Mesothelial cell of epicardium (in vitro differentiated cells): ENCODE measurements around the gene TMEM178A. TPM values are rescaled to one million over a fixed set of nuclear protein-coding genes. Genes with fewer than 3 reads are reported as not detected.

Source experiments
- DNase-seq, 2 experiments: peaks; one replicate each; pipeline ENCODE4 v3.0.0; 2021; ENCODE audit warnings: low spot score in 2 of 2; ENCODE audit not compliant: unreplicated experiment in 2 of 2
- H3K27ac Mint-ChIP-seq: 2 replicates; pipeline ENCODE4 v1.8.0; 2021; ENCODE audit warnings: mixed read lengths
- H3K27me3 Mint-ChIP-seq: 2 replicates; pipeline ENCODE4 v1.8.0; 2021; ENCODE audit warnings: low read depth, mixed read lengths
- H3K36me3 Mint-ChIP-seq: 2 replicates; pipeline ENCODE4 v1.8.0; 2021; ENCODE audit warnings: mixed read lengths
- H3K4me1 Mint-ChIP-seq: 2 replicates; pipeline ENCODE4 v1.8.0; 2021; ENCODE audit warnings: mixed read lengths
- H3K4me3 Mint-ChIP-seq: 2 replicates; pipeline ENCODE4 v1.8.0; 2021; ENCODE audit warnings: mild to moderate bottlenecking, moderate library complexity, mixed read lengths
- H3K9me3 Mint-ChIP-seq: 2 replicates; pipeline ENCODE4 v1.8.0; 2021; ENCODE audit warnings: mixed read lengths
- total RNA-seq: library from RNA; stranded (reverse); gene quantifications from 3 replicates; pipeline ENCODE4 v1.2.1, GENCODE V29; 2021
- TF ChIP-seq, protein P1 (sequence below): fragments of 200-600 bp; sonication (generic); IDR thresholded peaks from one replicate; pipeline ENCODE4 v1.5.0; 2021; ENCODE audit warnings: antibody characterized with exemption; ENCODE audit not compliant: unreplicated experiment

The TMEM178A gene
- total RNA-seq, 1 donor from 2014 or later: 13.1 TPM

GRCh38 chr2:39715095-39715494 lies 49.4 kb downstream of the TMEM178A start:
- Mint-ChIP-seq H3K9me3 (peaks cover 6% of the 10 kb centered on the region), H3K27me3 (no peaks in the 10 kb centered on the region), H3K36me3 (peaks cover 2% of the 10 kb centered on the region), H3K27ac (no peak overlapping the region), H3K4me1 (peaks cover 33% of the 10 kb centered on the region), H3K4me3 (no peak overlapping the region)
- DNase-seq: no peak
- TF ChIP-seq, protein P1, sequence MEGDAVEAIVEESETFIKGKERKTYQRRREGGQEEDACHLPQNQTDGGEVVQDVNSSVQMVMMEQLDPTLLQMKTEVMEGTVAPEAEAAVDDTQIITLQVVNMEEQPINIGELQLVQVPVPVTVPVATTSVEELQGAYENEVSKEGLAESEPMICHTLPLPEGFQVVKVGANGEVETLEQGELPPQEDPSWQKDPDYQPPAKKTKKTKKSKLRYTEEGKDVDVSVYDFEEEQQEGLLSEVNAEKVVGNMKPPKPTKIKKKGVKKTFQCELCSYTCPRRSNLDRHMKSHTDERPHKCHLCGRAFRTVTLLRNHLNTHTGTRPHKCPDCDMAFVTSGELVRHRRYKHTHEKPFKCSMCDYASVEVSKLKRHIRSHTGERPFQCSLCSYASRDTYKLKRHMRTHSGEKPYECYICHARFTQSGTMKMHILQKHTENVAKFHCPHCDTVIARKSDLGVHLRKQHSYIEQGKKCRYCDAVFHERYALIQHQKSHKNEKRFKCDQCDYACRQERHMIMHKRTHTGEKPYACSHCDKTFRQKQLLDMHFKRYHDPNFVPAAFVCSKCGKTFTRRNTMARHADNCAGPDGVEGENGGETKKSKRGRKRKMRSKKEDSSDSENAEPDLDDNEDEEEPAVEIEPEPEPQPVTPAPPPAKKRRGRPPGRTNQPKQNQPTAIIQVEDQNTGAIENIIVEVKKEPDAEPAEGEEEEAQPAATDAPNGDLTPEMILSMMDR: no peak

DNA sequence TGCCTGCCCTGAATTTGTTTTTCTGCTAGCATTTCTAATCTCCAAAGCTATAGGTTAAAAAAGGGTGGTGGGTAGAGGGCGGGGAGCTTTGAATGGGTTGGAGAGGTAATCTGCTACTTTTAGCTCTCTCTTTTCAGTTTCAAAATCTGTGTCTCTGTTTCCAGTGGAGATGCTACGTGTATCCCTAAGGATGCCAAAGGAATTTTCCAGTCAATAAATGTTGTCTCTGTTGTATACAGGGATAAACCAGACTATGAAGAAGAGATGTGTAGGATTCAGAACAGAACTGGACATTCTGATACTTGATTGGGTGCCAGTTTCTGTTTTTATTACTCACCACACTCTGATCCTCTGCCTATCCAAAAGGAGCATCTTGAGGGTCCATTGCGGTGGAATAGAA lies 50.1 kb downstream of the TMEM178A start:
- no peak for DNase-seq
- TF ChIP-seq, protein P1: no peak
- no peak overlapping the region for H3K4me3 Mint-ChIP-seq
- peaks cover 2% of the 10 kb centered on the region for H3K36me3 Mint-ChIP-seq
- no peaks in the 10 kb centered on the region for H3K27me3 Mint-ChIP-seq
- no peak overlapping the region for H3K27ac Mint-ChIP-seq
- peaks cover 33% of the 10 kb centered on the region for H3K4me1 Mint-ChIP-seq
- peaks cover 6% of the 10 kb centered on the region for H3K9me3 Mint-ChIP-seq

DNA sequence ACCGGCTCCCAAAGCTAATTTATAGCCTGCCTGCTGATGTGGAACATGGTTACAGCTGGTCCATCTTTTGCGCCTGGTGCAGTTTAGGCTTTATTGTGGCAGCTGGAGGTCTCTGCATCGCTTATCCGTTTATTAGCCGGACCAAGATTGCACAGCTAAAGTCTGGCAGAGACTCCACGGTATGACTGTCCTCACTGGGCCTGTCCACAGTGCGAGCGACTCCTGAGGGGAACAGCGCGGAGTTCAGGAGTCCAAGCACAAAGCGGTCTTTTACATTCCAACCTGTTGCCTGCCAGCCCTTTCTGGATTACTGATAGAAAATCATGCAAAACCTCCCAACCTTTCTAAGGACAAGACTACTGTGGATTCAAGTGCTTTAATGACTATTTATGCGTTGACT lies 51.4 kb downstream of the TMEM178A start:
- Mint-ChIP-seq H3K36me3 (peaks cover 2% of the 10 kb centered on the region), H3K9me3 (peaks cover 6% of the 10 kb centered on the region), H3K4me1 (peaks cover 33% of the 10 kb centered on the region), H3K27me3 (no peaks in the 10 kb centered on the region), H3K27ac (no peak overlapping the region), H3K4me3 (no peak overlapping the region)
- TF ChIP-seq, protein P1: no peak
- no peak for DNase-seq

DNA sequence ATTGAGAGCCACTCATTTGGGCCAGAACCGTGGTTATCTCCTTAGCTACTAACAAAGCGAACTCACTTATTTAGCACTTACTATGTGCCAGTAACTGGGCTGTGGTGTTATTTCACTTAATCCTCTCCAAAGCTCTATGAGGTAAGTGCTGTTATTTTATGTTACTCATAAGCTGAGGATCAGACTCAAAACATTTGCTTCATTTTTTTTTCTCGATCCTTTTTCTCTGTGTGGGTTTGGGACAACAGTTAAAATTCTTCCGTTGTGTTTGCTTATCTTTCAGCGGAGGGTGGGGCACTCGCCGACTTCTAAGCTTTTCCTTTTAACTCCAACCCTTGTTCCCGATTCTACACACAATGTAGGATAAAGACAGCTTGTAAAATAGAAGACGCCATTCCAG lies 52.8 kb downstream of the TMEM178A start:
- TF ChIP-seq, protein P1: no peak
- no peak for DNase-seq

DNA sequence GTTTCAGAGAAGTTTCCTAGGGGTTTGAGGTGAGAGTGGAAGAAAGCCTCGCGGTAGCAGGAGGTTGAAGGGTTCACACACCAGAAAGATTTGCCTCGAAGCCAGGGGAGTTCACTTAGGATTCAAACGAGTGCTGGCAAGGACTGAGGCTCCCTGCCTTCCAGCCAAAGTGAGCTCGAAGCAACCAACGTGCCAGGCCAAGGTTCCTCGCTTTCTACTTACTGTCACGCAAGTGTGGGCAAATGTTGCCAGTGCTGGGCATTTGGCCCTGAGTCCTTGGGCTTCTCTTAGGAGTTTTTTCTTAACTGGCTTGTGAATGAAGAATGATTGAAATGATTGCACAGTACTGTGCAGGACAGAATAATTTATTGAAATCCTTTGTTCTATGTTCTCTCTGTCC lies 53.6 kb downstream of the TMEM178A start:
- Mint-ChIP-seq H3K27me3 (no peaks in the 10 kb centered on the region), H3K9me3 (no peaks in the 10 kb centered on the region), H3K4me3 (no peak overlapping the region), H3K4me1 (peaks cover 29% of the 10 kb centered on the region), H3K36me3 (no peaks in the 10 kb centered on the region), H3K27ac (no peak overlapping the region)
- no peak for DNase-seq
- TF ChIP-seq, protein P1: no peak

More for the DNA sequence above, 52.8 kb downstream of the TMEM178A start:
- Mint-ChIP-seq H3K9me3 (no peaks in the 10 kb centered on the region), H3K4me1 (peaks cover 29% of the 10 kb centered on the region), H3K36me3 (no peaks in the 10 kb centered on the region), H3K27ac (no peak overlapping the region), H3K27me3 (no peaks in the 10 kb centered on the region), H3K4me3 (no peak overlapping the region)

DNA sequence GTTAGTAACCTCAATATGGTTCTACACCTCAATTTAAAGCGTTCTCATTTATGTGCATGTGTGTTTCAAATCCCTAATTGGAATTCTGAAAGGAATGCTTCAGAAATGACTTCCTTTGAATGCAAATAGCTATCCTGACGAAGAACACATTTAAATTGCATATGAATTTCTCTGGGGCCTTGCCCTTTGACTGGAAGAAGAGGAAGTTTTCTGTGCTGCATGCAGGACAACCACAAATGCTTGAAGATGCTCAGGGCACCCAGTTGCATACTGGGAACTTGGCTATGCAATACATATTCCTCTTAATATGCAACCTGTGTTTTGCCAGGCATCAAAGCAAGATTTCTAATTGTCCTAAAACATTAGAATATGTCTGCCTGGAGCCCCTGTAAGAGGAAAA lies 55.3 kb downstream of the TMEM178A start:
- Mint-ChIP-seq H3K27ac (no peak overlapping the region), H3K27me3 (no peaks in the 10 kb centered on the region), H3K4me1 (peaks cover 34% of the 10 kb centered on the region), H3K9me3 (no peaks in the 10 kb centered on the region), H3K36me3 (no peaks in the 10 kb centered on the region), H3K4me3 (no peak overlapping the region)
- TF ChIP-seq, protein P1: no peak
- DNase-seq: no peak
